ENCODE results near the gene BDKRB2.

Gene BDKRB2

DNA sequence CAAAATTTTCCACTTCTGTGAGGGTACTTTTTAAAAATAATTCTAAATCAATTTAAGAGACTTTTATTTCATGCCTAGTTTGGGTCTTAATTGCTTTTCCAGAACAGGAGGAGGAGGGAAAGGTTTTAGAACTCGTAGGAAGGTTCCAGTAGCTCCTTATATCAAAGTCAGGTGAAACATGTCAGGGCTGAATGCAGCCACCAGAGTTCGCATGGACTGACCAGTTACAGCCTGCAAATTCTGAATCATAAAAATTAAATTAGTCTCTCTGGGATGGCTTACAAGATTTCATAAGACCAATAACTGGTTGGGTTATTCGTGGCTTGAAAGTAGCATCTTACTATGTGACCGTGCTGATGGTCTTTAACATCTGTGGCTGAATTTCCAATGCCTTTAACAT is 51.8 kb downstream of the BDKRB2 start:
- TF ChIP-seq, protein P1, sequence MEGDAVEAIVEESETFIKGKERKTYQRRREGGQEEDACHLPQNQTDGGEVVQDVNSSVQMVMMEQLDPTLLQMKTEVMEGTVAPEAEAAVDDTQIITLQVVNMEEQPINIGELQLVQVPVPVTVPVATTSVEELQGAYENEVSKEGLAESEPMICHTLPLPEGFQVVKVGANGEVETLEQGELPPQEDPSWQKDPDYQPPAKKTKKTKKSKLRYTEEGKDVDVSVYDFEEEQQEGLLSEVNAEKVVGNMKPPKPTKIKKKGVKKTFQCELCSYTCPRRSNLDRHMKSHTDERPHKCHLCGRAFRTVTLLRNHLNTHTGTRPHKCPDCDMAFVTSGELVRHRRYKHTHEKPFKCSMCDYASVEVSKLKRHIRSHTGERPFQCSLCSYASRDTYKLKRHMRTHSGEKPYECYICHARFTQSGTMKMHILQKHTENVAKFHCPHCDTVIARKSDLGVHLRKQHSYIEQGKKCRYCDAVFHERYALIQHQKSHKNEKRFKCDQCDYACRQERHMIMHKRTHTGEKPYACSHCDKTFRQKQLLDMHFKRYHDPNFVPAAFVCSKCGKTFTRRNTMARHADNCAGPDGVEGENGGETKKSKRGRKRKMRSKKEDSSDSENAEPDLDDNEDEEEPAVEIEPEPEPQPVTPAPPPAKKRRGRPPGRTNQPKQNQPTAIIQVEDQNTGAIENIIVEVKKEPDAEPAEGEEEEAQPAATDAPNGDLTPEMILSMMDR (IDR thresholded peaks at IDR 0.05; ENCODE audit: insufficient read depth, low read length): no peak
- TF ChIP-seq GABPA (IDR thresholded peaks at IDR 0.05; ENCODE audit: low read depth) (no peak), POLR2AphosphoS5 (IDR thresholded peaks at IDR 0.05; ENCODE audit: low read depth) (no peak), SPI1 (IDR thresholded peaks at IDR 0.05; ENCODE audit: borderline replicate concordance, low read depth) (no peak)
- TF ChIP-seq, protein P2, sequence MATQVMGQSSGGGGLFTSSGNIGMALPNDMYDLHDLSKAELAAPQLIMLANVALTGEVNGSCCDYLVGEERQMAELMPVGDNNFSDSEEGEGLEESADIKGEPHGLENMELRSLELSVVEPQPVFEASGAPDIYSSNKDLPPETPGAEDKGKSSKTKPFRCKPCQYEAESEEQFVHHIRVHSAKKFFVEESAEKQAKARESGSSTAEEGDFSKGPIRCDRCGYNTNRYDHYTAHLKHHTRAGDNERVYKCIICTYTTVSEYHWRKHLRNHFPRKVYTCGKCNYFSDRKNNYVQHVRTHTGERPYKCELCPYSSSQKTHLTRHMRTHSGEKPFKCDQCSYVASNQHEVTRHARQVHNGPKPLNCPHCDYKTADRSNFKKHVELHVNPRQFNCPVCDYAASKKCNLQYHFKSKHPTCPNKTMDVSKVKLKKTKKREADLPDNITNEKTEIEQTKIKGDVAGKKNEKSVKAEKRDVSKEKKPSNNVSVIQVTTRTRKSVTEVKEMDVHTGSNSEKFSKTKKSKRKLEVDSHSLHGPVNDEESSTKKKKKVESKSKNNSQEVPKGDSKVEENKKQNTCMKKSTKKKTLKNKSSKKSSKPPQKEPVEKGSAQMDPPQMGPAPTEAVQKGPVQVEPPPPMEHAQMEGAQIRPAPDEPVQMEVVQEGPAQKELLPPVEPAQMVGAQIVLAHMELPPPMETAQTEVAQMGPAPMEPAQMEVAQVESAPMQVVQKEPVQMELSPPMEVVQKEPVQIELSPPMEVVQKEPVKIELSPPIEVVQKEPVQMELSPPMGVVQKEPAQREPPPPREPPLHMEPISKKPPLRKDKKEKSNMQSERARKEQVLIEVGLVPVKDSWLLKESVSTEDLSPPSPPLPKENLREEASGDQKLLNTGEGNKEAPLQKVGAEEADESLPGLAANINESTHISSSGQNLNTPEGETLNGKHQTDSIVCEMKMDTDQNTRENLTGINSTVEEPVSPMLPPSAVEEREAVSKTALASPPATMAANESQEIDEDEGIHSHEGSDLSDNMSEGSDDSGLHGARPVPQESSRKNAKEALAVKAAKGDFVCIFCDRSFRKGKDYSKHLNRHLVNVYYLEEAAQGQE (IDR thresholded peaks at IDR 0.05; ENCODE audit: insufficient replicate concordance, low read depth): no peak
- H3K27me3 ChIP-seq (ENCODE audit: insufficient read depth, poor library complexity, severe bottlenecking): peaks cover 5% of the 10 kb centered on the region
- H3K4me3 ChIP-seq (replicated peaks; ENCODE audit: insufficient read depth, low read length): no peak overlapping the region
- H3K27ac ChIP-seq (replicated peaks): no peak overlapping the region
- DNase-seq (ENCODE audit: low read depth in 1 of 2, low spot score in 1 of 2): no peak

DNA sequence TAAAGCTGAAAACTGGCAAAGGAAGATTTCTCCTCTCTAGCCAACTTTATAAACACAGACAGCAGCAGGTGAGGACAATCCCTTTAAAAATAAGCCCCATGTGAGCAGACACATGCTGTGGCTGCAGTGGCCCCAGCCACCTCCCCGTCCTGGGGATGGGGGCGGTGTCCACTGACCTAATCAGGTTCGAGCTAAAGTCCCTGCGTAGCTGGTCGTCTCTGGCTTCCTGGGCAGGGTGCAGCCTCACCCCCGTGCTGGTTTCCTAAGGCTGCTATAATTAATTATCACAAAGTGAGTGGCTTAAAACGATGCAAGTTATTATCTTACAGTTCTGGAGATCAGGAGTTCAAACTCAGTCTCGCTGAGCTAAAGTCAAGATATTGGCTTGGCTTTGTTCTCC is 52.4 kb downstream of the BDKRB2 start:
- no peak for DNase-seq (ENCODE audit: low read depth in 1 of 2, low spot score in 1 of 2)
- H3K4me3 ChIP-seq (replicated peaks; ENCODE audit: insufficient read depth, low read length): no peak overlapping the region
- H3K27me3 ChIP-seq (ENCODE audit: insufficient read depth, poor library complexity, severe bottlenecking): peaks cover 5% of the 10 kb centered on the region
- H3K27ac ChIP-seq (replicated peaks): no peak overlapping the region
- TF ChIP-seq, protein P1 (IDR thresholded peaks at IDR 0.05; ENCODE audit: insufficient read depth, low read length): no peak
- no peak for TF ChIP-seq POLR2AphosphoS5 (IDR thresholded peaks at IDR 0.05; ENCODE audit: low read depth)
- no peak for TF ChIP-seq GABPA (IDR thresholded peaks at IDR 0.05; ENCODE audit: low read depth)
- no peak for TF ChIP-seq SPI1 (IDR thresholded peaks at IDR 0.05; ENCODE audit: borderline replicate concordance, low read depth)
- TF ChIP-seq, protein P2 (IDR thresholded peaks at IDR 0.05; ENCODE audit: insufficient replicate concordance, low read depth): no peak

DNA sequence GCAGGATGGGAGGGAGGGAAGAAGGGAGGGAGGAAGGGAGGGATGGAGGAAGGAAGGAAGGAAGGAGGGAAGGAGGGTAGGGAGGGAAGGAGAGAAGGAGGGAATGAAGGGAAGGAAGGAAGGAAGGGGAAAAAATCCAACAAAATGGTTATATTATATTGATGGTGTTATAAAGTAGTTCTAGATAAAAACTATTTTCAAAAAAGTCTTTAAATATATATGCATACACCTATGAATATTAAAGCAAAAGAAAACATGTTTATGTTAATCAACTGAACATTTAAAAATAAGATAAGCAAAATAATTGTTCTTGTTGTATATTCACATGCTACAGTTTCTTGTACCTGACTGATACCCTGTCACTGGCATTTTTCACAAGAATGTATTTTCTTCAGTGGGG is 53.3 kb downstream of the BDKRB2 start:
- TF ChIP-seq GABPA (IDR thresholded peaks at IDR 0.05; ENCODE audit: low read depth): no peak
- TF ChIP-seq, protein P2 (IDR thresholded peaks at IDR 0.05; ENCODE audit: insufficient replicate concordance, low read depth): no peak
- no peak for TF ChIP-seq SPI1 (IDR thresholded peaks at IDR 0.05; ENCODE audit: borderline replicate concordance, low read depth)
- TF ChIP-seq, protein P1 (IDR thresholded peaks at IDR 0.05; ENCODE audit: insufficient read depth, low read length): no peak
- TF ChIP-seq POLR2AphosphoS5 (IDR thresholded peaks at IDR 0.05; ENCODE audit: low read depth): no peak
- H3K27me3 ChIP-seq (ENCODE audit: insufficient read depth, poor library complexity, severe bottlenecking): peaks cover 5% of the 10 kb centered on the region
- no peak for DNase-seq (ENCODE audit: low read depth in 1 of 2, low spot score in 1 of 2)
- no peak overlapping the region for H3K27ac ChIP-seq (replicated peaks)
- H3K4me3 ChIP-seq (replicated peaks; ENCODE audit: insufficient read depth, low read length): no peak overlapping the region
